Stimulated activated CD4-positive, alpha-beta T cell treated with anti-CD3 and anti-CD28 coated beads, TNF-alpha, amount 100 ng/mL, for 4 hours (primary cell): ENCODE results near the gene IZUMO2.
"Not testable (repeated sequence)": the region's sequence is repeated elsewhere in the genome, so short reads cannot be mapped to it uniquely, and the experiment has no call there.

ENCODE experiments used
- DNase-seq, 3 experiments: peaks; one replicate each; pipeline ENCODE4 v3.0.0-alpha.2; 2020; ENCODE audit warnings: low read depth in 3 of 3

Gene IZUMO2

DNA sequence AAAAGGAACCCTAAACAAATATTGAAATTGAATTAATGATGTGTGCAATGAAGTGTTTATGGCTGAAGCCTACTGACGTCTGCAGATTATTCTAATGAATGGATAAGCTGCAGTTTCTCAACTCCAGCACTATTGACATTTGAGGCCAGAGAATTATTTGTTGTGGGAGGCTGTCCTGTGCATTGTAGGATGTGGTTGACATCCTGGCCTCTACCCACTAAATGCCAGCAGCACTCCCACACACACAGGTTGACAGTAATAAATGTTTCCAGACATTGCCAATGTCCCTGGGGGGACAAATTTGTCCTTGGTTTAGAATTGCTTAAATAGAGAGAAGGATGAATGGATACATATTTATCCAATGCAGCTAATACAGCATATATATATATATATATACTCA, 21.1 kb upstream of the IZUMO2 start:
- DNase-seq: no peak

DNA sequence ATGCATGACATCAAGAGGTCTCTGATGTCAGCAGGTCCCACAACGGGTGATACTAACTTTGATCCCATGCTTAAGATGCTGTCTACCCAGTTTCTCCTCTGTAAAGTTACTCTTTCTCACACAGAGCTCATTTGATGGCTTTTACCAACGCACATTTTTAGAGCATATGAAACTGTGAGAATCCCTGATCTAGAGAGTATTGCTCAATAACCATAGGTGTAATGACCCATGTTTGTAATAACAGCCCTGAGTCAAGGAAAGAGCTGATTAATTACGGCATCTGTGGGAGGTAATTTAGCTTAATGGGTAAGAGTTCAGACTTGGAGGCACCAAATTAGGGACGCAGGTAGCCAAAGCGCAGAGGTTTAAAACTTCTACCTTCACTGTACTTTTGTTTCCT, 18.0 kb upstream of the IZUMO2 start:
- DNase-seq: no peak

DNA sequence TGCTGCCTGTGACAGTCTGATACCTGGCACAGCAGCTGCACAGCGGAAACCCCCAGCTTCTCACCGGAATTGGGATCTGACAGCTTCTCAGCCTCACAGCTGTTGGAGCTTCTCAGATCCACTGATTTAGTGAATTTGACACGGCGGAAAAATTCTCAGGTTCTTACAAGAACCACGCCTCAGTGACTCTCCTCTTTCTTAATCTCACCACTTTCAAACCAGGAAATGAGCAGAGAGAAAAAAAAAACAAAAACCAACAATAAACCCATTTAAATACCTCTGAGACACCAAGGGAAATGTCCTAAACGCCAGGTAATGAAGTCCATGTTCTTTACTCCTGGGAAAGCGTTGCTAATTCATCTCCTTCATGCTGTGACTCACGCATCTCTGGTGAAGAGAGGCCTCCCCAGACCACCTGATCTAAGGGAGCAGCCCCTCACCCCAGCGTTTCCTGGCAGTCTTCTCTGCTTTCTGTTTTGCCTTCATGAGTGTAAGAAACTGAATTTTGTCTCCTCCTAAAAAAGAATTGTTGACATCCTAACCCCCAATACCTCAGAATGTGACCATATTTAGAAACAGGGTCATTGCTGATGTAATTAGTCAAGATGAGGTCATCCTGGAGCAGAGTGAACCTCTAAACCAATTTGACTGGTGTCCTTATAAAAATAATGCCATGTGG, 15.9 kb upstream of the IZUMO2 start:
- DNase-seq: no peak

DNA sequence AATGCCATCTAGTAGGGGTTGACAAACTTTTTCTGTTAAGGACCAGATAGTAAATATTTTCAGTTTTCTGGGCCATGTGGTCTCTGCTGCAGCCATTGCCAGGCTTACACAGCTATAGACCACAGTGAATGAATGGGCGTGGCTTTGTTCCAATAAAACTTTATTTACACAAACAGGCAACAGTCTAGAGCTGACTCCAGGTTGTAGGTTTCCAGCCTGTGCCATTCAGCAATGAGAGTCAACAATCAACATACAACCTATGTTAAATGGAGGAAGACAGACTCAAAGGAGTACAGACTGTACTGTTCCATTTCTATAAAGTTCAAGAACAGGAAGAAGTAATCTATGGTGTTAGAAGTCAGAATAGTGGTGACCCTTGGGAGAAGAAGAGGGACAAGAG, 15.2 kb upstream of the IZUMO2 start:
- no peak for DNase-seq

DNA sequence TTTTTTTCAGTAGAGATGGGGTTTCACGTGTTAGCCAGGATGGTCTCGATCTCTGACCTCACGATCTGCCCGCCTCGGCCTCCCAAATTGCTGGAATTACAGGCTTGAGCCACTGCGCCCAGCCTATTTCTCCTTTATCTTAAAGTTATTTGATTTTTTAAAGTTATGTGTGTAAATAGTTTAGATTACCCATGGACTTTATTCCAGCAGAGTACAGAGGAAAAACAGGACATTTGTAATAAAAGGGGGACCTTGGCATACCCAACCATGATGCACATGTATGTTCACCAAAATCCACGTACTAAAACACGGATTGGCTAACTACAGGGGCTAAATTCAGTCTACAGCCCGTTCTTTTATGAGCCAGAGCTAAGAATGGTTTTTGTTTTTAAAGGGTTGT, 13.7 kb upstream of the IZUMO2 start:
- no peak for DNase-seq

DNA sequence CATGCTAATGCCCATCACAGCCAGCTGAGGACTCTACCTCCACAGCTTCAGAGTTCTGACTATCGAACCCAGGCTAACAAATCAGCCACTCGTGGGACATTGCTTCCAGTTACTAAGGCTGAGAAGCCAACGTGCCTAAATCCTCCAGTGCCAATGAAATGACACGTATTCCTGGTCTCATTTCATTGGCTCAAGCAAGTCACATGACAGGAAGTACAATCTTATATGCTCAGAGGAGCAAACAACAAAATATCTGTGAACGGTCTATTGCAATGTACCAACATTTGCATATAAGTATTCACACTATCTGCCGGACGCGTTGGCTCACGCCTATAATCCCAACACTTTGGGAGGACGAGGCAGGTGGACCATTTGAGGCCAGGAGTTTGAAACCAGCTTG, 12.8 kb upstream of the IZUMO2 start:
- no peak for DNase-seq

DNA sequence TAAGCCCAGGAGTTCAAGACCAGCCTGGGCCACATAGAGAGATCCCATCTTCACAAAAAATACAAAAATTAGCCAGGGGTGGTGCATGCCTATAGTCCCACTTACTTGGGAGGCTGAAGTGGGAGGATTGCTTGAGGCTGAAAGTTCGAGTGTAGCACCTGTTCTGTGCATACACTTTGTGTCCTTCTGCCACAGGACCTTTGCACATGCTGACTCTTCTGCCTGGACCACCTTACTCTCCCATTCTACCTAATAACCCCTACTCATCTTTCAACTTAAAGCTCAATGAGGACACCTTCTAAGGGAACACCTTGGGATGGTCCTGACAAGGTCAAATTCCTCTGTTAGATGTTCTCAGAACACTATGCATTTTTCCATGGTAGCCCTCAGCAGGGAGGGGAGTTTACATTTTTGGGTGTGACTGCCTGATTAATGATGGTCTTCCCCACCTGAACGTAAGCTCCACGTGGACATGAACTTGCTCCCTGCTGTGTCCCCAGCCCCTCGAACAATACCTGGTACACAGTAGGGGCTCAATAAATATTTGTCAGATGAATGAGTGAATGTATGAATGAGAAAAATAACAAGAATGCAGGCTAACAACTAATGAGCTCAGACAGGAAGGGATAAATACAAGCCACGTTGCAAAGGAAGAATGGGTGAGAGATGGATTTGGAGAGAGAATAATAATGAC, 11.2 kb upstream of the IZUMO2 start:
- no peak for DNase-seq

DNA sequence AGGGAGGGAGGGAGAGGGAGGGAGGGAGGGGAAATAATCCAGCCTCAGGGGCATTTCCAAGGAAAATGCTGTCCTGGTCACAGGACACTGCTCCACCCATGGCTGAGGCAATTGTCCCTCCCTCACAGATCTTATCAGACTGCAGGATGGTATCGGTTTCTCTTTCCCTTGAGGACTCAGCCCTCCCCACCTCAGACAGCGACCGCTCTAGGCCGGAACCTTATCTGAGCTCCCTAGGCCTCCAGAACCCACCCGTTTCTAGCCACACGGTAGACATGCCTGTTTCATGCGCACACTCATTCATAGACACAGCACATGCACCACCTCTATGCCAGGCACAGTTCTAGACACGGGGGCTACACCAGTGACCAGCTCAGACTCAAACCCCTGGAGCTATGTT, 10.0 kb upstream of the IZUMO2 start:
- DNase-seq: no peak

DNA sequence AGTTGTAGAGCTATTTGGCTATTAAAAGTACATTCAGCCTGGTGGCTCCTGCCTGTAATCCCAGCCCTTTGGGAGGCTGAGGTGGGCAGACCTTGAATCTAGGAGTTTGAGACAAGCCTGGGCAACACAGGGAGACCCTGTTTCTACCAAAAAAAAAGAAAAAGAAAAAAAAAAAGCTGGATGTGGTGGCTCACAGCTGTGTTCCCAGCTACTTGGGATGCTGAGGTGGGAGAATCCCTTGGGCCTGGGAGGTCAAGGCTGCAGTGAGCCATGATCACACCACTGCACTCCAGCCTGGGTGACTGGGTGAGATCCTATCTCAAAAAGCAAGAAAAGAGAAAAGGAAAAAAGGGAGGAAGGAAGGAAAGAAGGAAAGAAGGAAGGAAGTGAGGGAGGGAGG, 9.6 kb upstream of the IZUMO2 start:
- no peak for DNase-seq

DNA sequence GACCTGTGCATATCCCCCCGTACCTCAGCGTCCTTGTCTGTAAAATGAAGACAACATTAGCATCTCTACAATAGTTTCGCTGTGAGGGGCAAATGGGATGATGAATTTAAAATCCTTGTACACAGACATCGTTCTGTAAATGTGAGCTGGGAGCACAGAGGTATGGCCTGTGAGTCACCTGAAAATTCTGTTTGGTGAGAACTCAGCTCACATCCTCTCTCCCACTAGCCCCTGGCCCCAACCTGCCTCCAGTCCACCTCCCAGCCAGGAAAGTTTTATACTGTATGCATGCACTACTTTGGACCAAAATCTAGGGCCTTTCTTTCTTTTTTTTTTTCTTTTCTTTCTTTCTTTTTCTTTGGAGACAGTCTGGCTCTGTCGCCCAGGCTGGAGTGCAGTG, 8.7 kb upstream of the IZUMO2 start:
- no peak for DNase-seq

DNA sequence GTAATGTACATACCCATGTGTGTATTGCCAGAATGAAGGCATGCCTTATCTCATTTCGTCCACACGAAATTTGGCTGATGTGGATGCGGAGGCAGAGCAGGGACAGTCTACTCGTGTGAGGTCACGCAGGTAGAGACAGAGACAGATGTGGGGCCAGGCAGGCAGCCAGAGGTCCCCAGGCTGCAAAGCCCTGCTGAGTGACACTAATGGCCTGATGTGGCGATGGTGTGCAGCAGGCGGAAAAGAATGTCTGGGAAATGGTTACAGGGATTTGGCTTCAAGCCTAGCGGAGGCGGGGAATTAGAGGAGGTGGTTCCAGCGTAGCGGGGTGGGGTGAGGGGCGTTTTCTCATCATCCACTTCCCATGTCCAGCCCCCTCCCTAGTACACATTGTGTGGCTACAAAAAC, 4.2 kb upstream of the IZUMO2 start:
- no peak for DNase-seq

DNA sequence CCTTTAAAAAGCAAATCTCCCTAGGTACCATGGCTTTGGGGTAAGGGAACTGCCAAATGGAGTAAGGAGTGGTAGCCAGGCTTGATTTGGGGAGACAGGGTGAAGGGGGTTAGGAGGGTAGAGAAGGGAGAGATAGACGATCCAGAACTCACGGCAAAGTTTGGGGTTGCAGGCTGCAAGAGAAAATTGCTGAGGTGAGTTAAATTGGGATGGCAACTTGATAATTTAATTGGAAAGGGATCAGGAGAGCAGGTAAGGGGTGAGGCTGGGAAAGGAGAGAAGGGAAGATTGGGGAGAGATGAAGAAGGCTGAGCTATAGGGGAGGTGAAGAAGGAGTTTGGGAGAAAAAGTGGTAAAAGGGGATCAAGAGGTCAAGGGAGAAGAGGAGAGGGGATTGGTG, 4.0 kb downstream of the IZUMO2 start:
- DNase-seq: no peak

DNA sequence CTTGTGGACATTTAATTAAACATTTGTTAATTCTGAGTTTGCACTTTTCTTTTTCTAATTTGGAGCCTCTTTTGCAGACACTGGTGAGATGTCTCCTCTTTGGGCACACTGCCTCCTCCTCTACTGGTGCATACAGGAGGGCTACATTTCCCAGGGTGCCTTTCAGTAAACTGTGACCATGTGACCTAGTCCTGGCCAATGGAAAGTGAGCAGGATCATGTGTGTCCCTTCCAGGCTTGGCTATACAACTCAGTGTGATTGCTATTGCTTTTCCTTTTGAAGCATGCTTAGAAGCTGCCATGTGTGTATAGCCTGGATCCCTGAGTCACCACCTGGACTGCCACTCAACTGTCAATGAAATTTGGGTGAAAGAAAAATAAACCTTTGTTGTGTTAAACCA, 4.5 kb downstream of the IZUMO2 start:
- DNase-seq: no peak

DNA sequence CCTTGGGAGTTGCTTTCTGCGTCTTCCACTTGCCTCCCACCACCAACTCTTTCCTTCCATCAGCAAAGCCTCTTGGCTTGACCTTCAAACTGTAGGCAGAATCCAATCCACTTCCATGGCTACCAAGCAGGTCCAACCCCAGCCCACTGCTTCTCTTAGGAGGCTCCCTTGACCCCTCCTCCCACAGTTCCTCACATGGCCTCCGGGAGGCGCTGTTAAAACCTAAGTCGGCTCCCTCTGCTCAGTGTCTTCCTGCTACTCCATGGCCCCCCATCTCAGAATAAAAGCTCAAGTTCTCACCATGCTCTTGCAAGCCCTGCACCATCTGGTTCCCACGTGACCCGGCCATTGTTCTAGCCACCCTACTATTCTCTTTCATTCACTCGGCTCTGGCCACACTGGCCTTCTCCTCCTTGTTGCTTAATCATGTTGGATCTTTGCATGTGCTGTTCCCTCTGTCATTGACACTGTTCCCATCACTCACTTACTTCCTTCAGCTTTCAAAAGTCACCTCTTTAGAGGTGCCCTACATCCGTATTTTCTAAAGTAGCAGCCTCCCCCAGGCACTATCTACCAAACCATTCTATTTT, 7.5 kb downstream of the IZUMO2 start:
- DNase-seq: no peak

DNA sequence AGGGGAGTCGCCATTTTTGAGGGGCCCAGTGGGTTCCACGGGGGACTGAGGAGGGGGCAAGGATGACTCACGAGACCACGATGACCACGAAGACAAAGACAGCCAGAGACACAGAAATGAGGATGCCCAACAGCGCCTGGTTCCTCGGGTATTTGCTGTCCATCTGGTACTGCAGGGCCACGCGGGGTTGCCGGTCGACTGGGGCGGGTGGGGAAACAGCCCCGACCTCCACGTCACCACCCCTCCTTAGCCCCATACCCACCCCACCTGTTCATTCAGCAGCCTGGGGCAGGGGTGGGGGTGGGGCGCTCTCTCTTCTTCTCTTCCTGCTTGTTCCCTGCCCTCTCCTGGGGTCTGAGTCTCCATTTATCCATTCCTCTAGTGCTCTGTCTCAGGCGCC, 8.6 kb downstream of the IZUMO2 start:
- no peak for DNase-seq

DNA sequence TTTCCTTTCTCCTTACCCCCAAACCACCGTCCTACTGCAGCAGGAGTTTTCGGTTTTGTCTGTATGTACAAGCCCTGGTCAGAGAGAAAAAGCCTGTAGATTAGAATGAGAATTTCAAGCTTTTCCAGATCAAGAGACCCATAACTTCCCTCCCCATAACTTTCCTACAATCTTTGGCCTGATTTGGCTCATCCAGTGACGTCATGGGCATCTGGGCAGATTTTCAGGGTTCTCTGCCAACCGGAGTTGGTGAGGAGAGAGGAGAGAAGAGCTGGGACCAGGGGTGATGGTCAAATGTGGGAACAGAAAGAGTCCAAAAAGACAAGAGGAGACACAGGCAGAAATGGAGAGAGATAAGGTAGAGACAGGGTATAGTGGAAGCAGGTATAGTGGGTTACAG, 10.5 kb downstream of the IZUMO2 start:
- DNase-seq: no peak

DNA sequence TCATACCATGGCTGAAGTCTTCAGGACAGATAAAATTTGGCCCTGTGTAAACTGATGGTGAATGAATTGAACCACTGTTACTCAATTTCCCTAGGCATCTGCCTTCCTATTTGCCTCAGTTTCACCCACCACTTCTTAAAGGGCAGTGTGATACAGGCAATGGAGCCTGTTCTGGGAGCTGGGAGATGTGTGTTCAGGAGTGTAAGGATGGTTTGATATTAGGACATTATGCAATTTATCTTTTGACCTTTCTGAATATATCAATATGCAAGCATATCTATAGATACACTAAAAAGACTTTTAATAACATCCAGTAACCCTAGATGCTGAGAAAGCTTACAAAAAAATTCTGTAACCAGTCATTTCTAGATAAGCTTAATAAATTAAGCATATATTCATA, 14.6 kb downstream of the IZUMO2 start:
- no peak for DNase-seq

DNA sequence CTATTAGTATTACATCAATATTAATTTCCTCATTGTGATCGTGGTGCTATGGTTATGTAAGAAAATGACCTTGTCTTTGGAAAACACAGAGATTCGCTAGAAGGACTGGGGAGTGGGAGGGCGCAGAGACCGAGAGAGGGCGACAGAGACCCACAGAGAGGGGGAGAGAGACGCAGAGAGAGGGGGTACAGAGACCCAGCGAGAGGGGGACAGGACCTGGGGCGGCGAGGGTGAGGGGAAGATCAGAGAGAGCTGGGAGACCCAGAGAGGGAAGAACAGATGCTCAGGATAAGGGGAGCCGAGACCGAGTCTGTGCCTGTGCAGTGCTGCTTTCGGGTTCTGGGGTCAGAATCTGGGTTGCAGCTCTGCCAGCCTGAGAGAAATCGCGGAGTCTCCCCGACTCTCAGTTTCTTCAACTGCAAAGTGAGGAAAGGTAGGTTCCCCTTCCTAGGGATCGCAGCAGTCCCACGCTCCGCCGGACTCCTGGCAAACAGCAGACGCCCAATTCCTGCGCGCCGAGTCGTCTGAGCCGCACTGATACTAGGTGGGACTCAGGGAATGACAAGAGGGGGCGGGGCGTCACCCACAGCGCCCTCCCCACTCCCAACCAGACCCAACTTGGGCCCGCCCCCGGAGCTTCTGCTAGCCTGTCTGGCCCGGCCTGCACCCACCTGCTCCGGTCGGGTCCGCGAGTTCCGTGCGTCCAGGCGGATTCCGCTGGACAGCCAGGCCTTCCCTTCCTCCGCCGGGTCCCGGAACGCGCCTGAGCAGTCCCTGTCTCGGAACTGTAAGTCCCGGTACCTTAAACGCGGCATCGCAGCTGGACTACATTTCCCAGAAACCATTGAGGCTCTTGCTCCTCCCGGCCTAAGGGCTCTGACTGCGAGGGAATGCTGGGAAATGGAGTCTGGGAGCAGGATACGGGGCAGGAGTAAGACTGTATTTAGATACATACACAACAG, 15.3 kb downstream of the IZUMO2 start:
- DNase-seq: peak; percentile 41 to 57 (median 49)

DNA sequence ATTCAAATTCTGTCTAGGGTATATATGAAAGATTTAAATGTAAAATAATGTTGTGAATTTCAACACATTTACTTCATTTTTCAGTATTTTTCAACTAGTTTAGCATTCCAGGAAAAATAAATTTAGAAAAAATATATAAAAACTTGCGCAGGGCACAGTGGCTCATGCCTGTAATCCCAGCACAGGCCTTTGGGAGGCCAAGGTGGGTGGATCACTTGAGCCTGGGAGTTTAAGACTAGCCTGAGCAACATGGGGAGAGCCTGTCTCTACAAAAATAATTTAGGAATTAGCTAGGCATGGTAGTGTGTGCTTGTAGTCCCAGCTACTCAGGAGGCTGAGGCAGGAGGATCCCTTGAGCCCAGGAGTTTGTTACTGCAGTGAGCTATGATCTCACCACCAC, 21.2 kb downstream of the IZUMO2 start:
- DNase-seq: not testable (repeated sequence)

DNA sequence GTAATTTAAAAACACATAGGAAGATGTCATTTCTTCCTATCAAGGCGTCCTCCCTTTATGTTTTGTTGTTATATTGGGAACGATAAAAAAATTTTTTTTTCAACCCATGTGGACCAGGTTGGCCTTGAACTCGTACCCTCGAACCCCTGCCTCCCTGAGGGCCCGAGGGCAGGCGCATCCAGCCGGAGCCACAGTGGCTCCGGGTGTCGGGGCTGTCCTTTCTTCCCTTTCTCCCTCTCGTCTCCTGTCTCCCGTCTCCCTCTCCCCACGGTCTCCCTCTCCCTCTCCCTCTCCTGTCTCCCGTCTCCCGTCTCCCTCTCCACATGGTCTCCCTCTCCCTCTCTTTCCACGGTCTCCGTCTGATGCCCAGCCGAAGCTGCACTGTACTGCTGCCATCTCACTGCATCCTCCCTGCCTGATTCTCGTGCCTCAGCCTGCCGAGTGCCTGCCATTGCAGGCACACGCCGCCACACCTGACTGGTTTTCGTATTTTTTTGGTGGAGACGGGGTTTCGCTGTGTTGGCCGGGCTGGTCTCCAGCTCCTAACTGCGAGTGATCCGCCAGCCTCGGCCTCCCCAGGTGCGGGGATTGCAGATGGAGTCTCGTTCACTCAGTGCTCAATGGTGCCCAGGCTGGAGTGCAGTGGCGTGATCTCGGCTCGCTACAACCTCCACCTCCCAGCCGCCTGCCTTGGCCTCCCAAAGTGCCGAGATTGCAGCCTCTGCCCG, 22.8 kb downstream of the IZUMO2 start:
- not testable (repeated sequence) for DNase-seq

DNA sequence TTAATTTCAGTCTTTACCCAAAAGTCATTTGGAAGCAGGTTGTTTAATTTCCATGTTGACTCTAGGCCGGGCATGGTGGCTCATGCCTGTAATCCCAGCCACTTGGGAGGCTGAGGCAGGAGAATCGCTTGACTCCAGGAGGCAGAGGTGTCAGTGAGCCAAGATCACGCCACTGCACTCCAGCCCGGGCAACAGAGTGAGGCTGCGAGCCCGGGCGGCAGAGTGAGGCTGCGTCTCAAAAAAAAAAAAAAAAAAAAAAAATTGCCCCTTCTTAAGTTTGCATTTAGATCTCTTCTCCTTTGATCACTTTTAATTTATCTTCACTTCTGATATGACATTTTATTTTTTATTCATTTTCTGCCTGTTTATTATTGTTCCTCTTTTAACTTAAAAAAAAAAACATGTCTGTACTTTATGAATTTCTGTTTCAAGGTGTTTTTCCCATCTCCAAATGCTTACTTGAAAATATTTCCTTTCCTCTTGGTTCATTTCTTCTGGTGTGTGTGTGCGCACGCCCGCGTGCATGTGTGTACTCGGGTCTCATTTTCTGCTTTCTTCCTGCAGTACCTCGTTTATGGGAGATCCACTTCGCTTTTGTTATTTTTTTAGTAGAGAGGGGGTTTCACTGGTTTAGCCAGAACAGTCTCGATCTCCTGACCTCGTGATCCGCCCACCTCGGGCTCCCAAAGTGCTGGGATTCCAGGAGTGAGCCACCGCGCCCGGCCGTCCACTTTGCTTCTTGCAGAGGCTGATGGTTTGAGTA, 26.3 kb downstream of the IZUMO2 start:
- DNase-seq: not testable (repeated sequence)
